ENCODE measurements around the gene MYO1D. TPM values are rescaled to one million over a fixed set of nuclear protein-coding genes. Genes with fewer than 3 reads are reported as not detected.

Gene MYO1D
- total RNA-seq, 1 experiment from 2014 or later, result 5.6 TPM

DNA sequence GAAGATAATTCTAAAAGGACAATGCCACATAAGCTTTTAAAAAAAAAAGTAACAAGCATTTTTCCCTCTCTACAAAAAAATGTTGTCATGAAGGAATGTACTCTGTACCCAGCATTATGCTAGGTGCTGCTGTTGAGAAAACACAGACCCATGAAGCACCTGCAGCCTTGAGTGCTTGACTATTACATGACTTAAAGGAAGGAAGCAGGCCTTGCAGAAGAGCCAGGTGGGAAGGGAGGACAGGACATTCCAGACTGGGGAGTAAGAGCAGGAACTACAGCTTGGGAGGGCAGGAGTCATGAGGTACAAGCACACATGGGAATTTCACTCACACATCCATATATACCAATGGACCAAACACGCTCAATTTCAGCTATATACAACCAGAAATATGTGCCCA lies 3.8 kb downstream of the MYO1D start:
- Histone ChIP-seq H3K4me3 (ENCODE audit: low read length) (no peak overlapping the region), H4K20me1 (ENCODE audit: insufficient read depth, low read depth, low read length) (no peaks in the 10 kb centered on the region), H3K9me3 (ENCODE audit: low read length) (no peaks in the 10 kb centered on the region), H2AFZ (ENCODE audit: low read length) (no peak overlapping the region), H3K79me2 (ENCODE audit: low read length) (no peaks in the 10 kb centered on the region), H3K27ac (ENCODE audit: low read length) (no peak overlapping the region), H3K4me1 (ENCODE audit: low read length) (peaks cover 16% of the 10 kb centered on the region), H3K4me2 (ENCODE audit: low read depth, low read length, poor library complexity, severe bottlenecking) (no peak overlapping the region), H3K27me3 (ENCODE audit: low read length) (0 out of 2 replicates have a peak, but pooled peaks cover 2% of the 10 kb centered on the region), H3K9me2 (replicated peaks; ENCODE audit: insufficient read depth, low read length) (no peaks in the 10 kb centered on the region), H3K9ac (ENCODE audit: low read length) (no peak overlapping the region), H3K36me3 (ENCODE audit: insufficient read depth, low read length) (no peaks in the 10 kb centered on the region)
- DNase-seq, result no peak

DNA sequence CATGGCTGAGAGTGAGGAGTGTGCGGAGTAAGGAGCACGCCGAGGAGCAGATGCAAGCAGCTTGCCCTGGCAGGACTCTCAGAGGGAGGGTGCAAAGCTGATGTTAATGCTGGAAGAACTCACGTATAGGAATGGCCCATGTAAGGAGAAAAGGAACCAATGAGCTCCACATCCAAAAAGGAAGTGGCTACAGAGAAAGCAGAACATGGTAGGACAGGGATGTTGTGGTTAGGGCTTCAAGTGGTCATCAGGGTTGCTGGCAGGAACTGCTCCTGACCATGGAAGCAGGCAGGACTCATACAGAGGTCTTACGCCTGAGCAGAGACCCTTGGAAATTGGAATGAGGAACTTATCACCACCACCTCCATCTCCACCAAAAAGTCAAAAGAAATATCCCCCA lies 5.2 kb downstream of the MYO1D start:
- no peak overlapping the region for H3K4me2 ChIP-seq (ENCODE audit: low read depth, low read length, poor library complexity, severe bottlenecking)
- no peak for DNase-seq
- no peak overlapping the region for H3K27ac ChIP-seq (ENCODE audit: low read length)
- no peaks in the 10 kb centered on the region for H3K79me2 ChIP-seq (ENCODE audit: low read length)
- no peaks in the 10 kb centered on the region for H3K9me3 ChIP-seq (ENCODE audit: low read length)
- H4K20me1 ChIP-seq (ENCODE audit: insufficient read depth, low read depth, low read length), result no peaks in the 10 kb centered on the region
- no peaks in the 10 kb centered on the region for H3K36me3 ChIP-seq (ENCODE audit: insufficient read depth, low read length)
- no peak overlapping the region for H2AFZ ChIP-seq (ENCODE audit: low read length)
- H3K27me3 ChIP-seq (ENCODE audit: low read length), result 0 out of 2 replicates have a peak, but pooled peaks cover 2% of the 10 kb centered on the region
- no peaks in the 10 kb centered on the region for H3K9me2 ChIP-seq (replicated peaks; ENCODE audit: insufficient read depth, low read length)
- no peak overlapping the region for H3K9ac ChIP-seq (ENCODE audit: low read length)
- peaks cover 10% of the 10 kb centered on the region for H3K4me1 ChIP-seq (ENCODE audit: low read length)
- no peak overlapping the region for H3K4me3 ChIP-seq (ENCODE audit: low read length)

DNA sequence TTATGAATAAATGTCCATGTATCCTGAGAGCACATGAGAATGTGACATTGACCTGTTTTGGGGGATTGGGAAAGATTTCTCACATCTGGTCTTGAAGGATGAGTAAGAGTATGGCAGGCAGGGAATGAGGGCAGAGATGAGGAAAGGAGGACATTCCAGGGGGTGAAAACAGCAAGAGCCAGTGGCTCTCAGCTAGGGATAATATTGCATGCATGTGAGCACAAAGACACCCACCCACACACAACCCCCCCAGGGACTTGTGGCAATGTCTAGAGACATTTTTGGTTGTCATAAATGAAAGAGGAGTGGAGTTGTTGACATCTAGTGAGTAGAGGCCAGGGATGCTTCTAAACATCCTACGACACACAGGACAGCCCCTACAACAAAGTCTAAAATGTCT lies 6.0 kb downstream of the MYO1D start:
- no peak overlapping the region for H2AFZ ChIP-seq (ENCODE audit: low read length)
- H3K4me1 ChIP-seq (ENCODE audit: low read length), result peaks cover 2% of the 10 kb centered on the region
- no peaks in the 10 kb centered on the region for H3K79me2 ChIP-seq (ENCODE audit: low read length)
- H3K27me3 ChIP-seq (ENCODE audit: low read length), result 0 out of 2 replicates have a peak, but pooled peaks cover 2% of the 10 kb centered on the region
- DNase-seq, result no peak
- no peak overlapping the region for H3K4me3 ChIP-seq (ENCODE audit: low read length)
- no peak overlapping the region for H3K9ac ChIP-seq (ENCODE audit: low read length)
- H4K20me1 ChIP-seq (ENCODE audit: insufficient read depth, low read depth, low read length), result no peaks in the 10 kb centered on the region
- no peak overlapping the region for H3K27ac ChIP-seq (ENCODE audit: low read length)
- no peak overlapping the region for H3K4me2 ChIP-seq (ENCODE audit: low read depth, low read length, poor library complexity, severe bottlenecking)
- no peaks in the 10 kb centered on the region for H3K36me3 ChIP-seq (ENCODE audit: insufficient read depth, low read length)
- H3K9me3 ChIP-seq (ENCODE audit: low read length), result no peaks in the 10 kb centered on the region
- H3K9me2 ChIP-seq (replicated peaks; ENCODE audit: insufficient read depth, low read length), result no peaks in the 10 kb centered on the region

DNA sequence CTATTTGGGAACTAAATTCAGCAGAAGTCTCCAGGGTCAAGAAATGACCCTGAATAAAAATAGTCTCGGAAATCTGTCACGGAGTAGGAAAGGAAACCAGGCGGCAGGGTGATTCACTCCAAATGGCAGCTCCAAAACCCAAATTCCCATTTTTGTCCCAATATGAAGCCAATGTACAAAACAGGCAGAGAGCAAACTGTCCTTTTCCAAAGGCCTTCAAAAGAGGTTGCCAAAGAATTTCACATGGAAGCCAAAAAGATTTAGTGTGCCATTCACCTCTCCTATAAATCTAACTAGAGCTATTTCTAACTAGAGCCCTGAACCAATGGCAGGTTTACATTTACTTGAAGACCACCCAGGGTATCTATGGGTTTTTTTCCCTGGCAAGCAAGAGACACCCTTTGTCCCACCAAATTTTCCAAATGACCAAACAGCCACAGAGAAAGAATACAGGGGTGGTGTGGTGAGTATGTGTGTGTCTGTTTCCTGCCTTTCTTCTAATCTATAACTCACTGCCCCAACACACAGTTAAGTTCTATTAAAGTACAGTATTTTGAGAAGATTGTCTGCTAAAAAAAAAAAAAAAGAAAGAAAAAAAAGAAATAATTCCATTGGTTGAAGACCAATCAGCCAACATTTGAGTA lies 6.8 kb downstream of the MYO1D start:
- H3K4me3 ChIP-seq (ENCODE audit: low read length), result no peak overlapping the region
- H3K9ac ChIP-seq (ENCODE audit: low read length), result no peak overlapping the region
- H3K4me2 ChIP-seq (ENCODE audit: low read depth, low read length, poor library complexity, severe bottlenecking), result no peak overlapping the region
- no peaks in the 10 kb centered on the region for H4K20me1 ChIP-seq (ENCODE audit: insufficient read depth, low read depth, low read length)
- H3K79me2 ChIP-seq (ENCODE audit: low read length), result no peaks in the 10 kb centered on the region
- no peaks in the 10 kb centered on the region for H3K9me3 ChIP-seq (ENCODE audit: low read length)
- no peak for DNase-seq
- H3K36me3 ChIP-seq (ENCODE audit: insufficient read depth, low read length), result no peaks in the 10 kb centered on the region
- no peak overlapping the region for H3K27ac ChIP-seq (ENCODE audit: low read length)
- H2AFZ ChIP-seq (ENCODE audit: low read length), result no peak overlapping the region
- H3K9me2 ChIP-seq (replicated peaks; ENCODE audit: insufficient read depth, low read length), result no peaks in the 10 kb centered on the region
- no peaks in the 10 kb centered on the region for H3K4me1 ChIP-seq (ENCODE audit: low read length)
- H3K27me3 ChIP-seq (ENCODE audit: low read length), result 0 out of 2 replicates have a peak, but pooled peaks cover 2% of the 10 kb centered on the region

DNA sequence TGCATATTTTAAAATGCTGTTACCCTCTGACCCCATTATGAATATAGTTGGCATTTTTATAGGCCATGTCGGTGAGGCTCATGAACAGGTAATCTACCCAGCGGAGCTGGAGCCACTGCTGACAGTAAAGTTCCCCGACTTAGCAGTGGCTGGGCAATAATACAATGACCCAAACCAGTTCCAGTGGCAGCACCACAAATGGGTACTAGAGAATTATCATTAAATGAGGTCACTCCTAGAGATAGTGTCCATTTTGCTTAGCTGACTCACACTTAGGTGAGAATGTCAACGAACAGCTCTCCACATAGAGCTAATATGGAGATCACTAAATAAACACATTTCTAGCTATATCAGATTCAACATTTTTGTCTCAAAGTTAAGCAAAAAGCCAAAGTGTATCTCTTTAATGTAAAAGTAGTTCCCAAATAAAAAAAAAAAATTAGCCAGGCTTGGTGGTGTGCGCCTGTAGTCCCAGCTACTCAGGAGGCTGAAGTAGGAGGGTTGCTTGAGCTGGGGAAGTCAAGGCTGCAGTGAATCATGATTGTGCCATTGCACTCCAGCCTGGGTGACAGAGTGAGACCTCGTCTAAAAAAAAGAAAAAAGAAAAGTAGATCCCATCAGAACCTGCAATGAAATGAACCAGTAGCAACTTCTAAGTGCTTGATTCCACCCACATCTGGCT lies 7.4 kb downstream of the MYO1D start:
- Histone ChIP-seq H3K9me2 (replicated peaks; ENCODE audit: insufficient read depth, low read length) (no peaks in the 10 kb centered on the region), H3K79me2 (ENCODE audit: low read length) (no peaks in the 10 kb centered on the region), H3K36me3 (ENCODE audit: insufficient read depth, low read length) (no peaks in the 10 kb centered on the region), H4K20me1 (ENCODE audit: insufficient read depth, low read depth, low read length) (no peaks in the 10 kb centered on the region), H3K4me3 (ENCODE audit: low read length) (no peak overlapping the region), H3K9me3 (ENCODE audit: low read length) (no peaks in the 10 kb centered on the region), H3K27me3 (ENCODE audit: low read length) (no peaks in the 10 kb centered on the region), H3K9ac (ENCODE audit: low read length) (no peak overlapping the region), H2AFZ (ENCODE audit: low read length) (no peak overlapping the region), H3K27ac (ENCODE audit: low read length) (no peak overlapping the region), H3K4me1 (ENCODE audit: low read length) (no peaks in the 10 kb centered on the region), H3K4me2 (ENCODE audit: low read depth, low read length, poor library complexity, severe bottlenecking) (no peak overlapping the region)
- DNase-seq, result no peak

DNA sequence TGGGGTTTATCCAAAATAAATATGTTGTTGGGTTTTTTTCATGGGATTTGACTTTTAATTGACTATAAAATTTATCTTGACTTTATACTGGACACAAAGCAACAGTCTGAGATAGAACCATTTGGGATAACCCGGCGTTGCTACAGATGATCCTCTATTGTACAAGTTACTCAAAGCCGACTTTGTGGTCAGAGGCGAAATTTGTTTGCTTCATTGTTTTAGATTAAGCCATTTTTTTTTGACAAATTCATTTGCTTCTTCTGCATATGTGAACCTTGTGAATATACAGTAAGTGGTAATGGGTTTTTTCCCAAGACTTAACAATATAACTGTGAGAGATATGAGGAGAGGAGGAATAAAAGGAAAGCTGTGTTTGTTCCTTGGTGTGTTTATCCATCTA lies 11.8 kb downstream of the MYO1D start:
- Histone ChIP-seq H3K79me2 (ENCODE audit: low read length) (no peaks in the 10 kb centered on the region), H3K9me3 (ENCODE audit: low read length) (no peaks in the 10 kb centered on the region), H3K9ac (ENCODE audit: low read length) (no peak overlapping the region), H3K27me3 (ENCODE audit: low read length) (no peaks in the 10 kb centered on the region), H3K36me3 (ENCODE audit: insufficient read depth, low read length) (no peaks in the 10 kb centered on the region), H3K9me2 (replicated peaks; ENCODE audit: insufficient read depth, low read length) (no peaks in the 10 kb centered on the region), H2AFZ (ENCODE audit: low read length) (no peak overlapping the region), H3K4me2 (ENCODE audit: low read depth, low read length, poor library complexity, severe bottlenecking) (no peak overlapping the region), H3K4me3 (ENCODE audit: low read length) (no peak overlapping the region), H4K20me1 (ENCODE audit: insufficient read depth, low read depth, low read length) (no peaks in the 10 kb centered on the region), H3K4me1 (ENCODE audit: low read length) (no peaks in the 10 kb centered on the region), H3K27ac (ENCODE audit: low read length) (no peak overlapping the region)
- no peak for DNase-seq

DNA sequence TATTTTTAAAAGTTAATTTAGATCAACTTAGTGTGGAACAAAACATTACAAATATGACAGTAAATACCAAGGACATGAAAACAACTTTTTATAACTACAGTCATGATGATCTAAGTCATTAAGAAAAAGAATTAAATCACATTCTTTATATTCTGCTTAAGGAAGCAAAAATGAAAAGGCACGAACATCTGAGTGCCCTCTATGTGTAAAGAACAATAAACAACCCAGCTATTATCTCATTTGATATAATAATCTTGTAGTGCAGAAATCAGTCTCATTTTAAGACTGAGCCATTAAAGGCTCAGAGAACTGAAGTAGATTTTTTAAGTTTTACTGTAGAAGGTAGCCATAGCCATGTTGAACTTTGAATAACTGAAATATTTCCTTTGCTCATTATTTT lies 13.4 kb downstream of the MYO1D start:
- Histone ChIP-seq H3K27me3 (ENCODE audit: low read length) (no peaks in the 10 kb centered on the region), H3K4me3 (ENCODE audit: low read length) (no peak overlapping the region), H3K79me2 (ENCODE audit: low read length) (no peaks in the 10 kb centered on the region), H3K9me2 (replicated peaks; ENCODE audit: insufficient read depth, low read length) (no peaks in the 10 kb centered on the region), H3K9me3 (ENCODE audit: low read length) (no peaks in the 10 kb centered on the region), H3K27ac (ENCODE audit: low read length) (no peak overlapping the region), H3K4me1 (ENCODE audit: low read length) (no peaks in the 10 kb centered on the region), H3K4me2 (ENCODE audit: low read depth, low read length, poor library complexity, severe bottlenecking) (no peak overlapping the region), H3K36me3 (ENCODE audit: insufficient read depth, low read length) (no peaks in the 10 kb centered on the region), H3K9ac (ENCODE audit: low read length) (no peak overlapping the region), H2AFZ (ENCODE audit: low read length) (no peak overlapping the region), H4K20me1 (ENCODE audit: insufficient read depth, low read depth, low read length) (no peaks in the 10 kb centered on the region)
- no peak for DNase-seq

DNA sequence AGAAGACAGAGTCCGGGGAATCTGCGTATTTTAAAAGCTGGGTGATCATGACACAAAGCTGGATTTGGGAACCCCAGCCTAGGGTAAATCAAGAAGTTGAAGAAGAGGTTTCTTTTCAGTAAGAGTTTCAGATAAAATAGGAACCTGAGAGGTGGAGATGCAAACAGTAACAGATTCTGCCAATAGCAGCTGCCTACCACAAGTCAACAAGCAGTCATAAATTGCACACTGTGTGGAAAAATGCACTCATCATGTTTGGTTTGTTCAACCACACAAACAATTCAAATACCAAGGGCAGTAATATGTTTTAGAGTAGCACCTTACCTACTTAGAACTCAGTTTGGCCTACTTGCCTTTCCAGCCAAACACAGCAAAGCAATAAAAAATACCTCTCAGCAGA lies 14.0 kb downstream of the MYO1D start:
- Histone ChIP-seq H3K36me3 (ENCODE audit: insufficient read depth, low read length) (no peaks in the 10 kb centered on the region), H3K4me1 (ENCODE audit: low read length) (no peaks in the 10 kb centered on the region), H3K4me3 (ENCODE audit: low read length) (no peak overlapping the region), H2AFZ (ENCODE audit: low read length) (no peak overlapping the region), H3K9ac (ENCODE audit: low read length) (no peak overlapping the region), H3K79me2 (ENCODE audit: low read length) (no peaks in the 10 kb centered on the region), H3K9me3 (ENCODE audit: low read length) (no peaks in the 10 kb centered on the region), H3K4me2 (ENCODE audit: low read depth, low read length, poor library complexity, severe bottlenecking) (no peak overlapping the region), H3K9me2 (replicated peaks; ENCODE audit: insufficient read depth, low read length) (no peaks in the 10 kb centered on the region), H4K20me1 (ENCODE audit: insufficient read depth, low read depth, low read length) (no peaks in the 10 kb centered on the region), H3K27ac (ENCODE audit: low read length) (no peak overlapping the region), H3K27me3 (ENCODE audit: low read length) (no peaks in the 10 kb centered on the region)
- DNase-seq, result no peak

Data from Karpas-422 (cell line).